Type B pancreatic cell (in vitro differentiated cells): ENCODE results near the gene TIGD1. TPM values are rescaled to one million over a fixed set of nuclear protein-coding genes. Genes with fewer than 3 reads are reported as not detected.

Experiments used
- DNase-seq: peaks from one replicate; pipeline ENCODE4 v3.0.0; 2021; ENCODE audit warnings: mixed read lengths; ENCODE audit not compliant: unreplicated experiment; ENCODE audit errors: extremely low spot score
- H3K27ac Mint-ChIP-seq: 2 replicates; pipeline ENCODE4 v1.8.0; 2021; ENCODE audit warnings: mild to moderate bottlenecking, mixed read lengths
- H3K27me3 Mint-ChIP-seq: 2 replicates; pipeline ENCODE4 v1.8.0; 2021; ENCODE audit warnings: mixed read lengths
- H3K36me3 Mint-ChIP-seq: 2 replicates; pipeline ENCODE4 v1.8.0; 2021; ENCODE audit warnings: mixed read lengths
- H3K4me1 Mint-ChIP-seq: one replicate; pipeline ENCODE4 v1.8.0; 2021; ENCODE audit warnings: mixed read lengths; ENCODE audit not compliant: unreplicated experiment
- H3K4me3 Mint-ChIP-seq: 2 replicates; pipeline ENCODE4 v1.8.0; 2021; ENCODE audit warnings: mild to moderate bottlenecking, mixed read lengths
- H3K9me3 Mint-ChIP-seq: 2 replicates; pipeline ENCODE4 v1.8.0; 2021; ENCODE audit warnings: mixed read lengths
- total RNA-seq: library from RNA; stranded (reverse); gene quantifications from 2 replicates; pipeline ENCODE4 v1.2.1, GENCODE V29; 2021; ENCODE audit warnings: low replicate concordance
- TF ChIP-seq, protein P1 (sequence below): fragments of 200-600 bp; sonication (generic); conservative IDR thresholded peaks from 2 replicates; pipeline ENCODE4 v1.5.0; 2021; ENCODE audit warnings: antibody characterized with exemption, mild to moderate bottlenecking

The TIGD1 gene
- total RNA-seq, 1 donor from 2014 or later: 10.8 TPM

DNA sequence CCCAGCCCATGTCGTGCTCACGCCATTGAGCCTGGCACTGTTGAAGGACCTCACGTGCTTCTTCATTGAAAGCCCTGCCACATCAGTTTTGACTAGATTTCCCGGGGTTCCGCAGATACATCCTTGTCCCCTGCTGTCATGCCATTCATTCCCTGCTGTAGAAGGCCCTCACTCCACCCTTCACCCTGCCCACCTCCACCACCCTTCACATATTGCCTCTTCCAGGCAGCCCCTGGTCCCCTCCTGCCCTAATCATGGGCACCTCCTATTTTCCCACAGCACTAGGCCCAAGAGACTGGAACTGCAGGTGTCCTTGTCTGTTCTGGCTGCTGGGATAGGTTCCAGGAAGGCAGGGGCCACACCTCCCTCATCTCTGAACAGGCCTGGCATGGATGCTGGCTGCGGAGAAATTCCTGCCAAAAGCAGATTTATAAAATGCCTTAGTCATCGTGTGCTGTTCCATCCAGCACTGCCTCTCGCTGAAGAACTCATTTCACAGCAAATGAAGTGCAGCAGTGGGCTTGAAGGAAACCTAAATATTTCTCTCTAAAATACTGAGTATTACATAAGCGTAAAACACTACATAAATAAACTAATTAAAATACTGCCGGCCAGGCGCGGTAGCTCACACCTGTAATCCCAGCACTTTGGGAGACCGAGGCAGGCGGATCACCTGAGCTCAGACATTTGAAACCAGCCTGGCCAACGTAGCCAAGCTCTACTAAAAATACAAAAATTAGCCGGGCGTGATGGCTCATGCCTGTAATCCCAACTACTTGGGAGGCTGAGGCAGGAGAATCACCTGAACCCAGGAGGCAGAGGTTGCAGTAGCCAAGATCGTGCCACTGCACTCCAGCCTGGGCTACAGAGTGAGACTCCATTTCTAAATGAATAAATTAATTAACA, 38.6 kb upstream of the TIGD1 start:
- Mint-ChIP-seq H3K27me3 (no peaks in the 10 kb centered on the region), H3K4me3 (no peak overlapping the region), H3K4me1 (no peaks in the 10 kb centered on the region), H3K27ac (no peak overlapping the region), H3K36me3 (peaks cover 6% of the 10 kb centered on the region), H3K9me3 (no peaks in the 10 kb centered on the region)
- TF ChIP-seq, protein P1, sequence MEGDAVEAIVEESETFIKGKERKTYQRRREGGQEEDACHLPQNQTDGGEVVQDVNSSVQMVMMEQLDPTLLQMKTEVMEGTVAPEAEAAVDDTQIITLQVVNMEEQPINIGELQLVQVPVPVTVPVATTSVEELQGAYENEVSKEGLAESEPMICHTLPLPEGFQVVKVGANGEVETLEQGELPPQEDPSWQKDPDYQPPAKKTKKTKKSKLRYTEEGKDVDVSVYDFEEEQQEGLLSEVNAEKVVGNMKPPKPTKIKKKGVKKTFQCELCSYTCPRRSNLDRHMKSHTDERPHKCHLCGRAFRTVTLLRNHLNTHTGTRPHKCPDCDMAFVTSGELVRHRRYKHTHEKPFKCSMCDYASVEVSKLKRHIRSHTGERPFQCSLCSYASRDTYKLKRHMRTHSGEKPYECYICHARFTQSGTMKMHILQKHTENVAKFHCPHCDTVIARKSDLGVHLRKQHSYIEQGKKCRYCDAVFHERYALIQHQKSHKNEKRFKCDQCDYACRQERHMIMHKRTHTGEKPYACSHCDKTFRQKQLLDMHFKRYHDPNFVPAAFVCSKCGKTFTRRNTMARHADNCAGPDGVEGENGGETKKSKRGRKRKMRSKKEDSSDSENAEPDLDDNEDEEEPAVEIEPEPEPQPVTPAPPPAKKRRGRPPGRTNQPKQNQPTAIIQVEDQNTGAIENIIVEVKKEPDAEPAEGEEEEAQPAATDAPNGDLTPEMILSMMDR: no peak
- no peak for DNase-seq

- Mint-ChIP-seq H3K9me3 (no peaks in the 10 kb centered on the region), H3K36me3 (peaks cover 9% of the 10 kb centered on the region), H3K27ac (no peak overlapping the region), H3K4me1 (no peaks in the 10 kb centered on the region), H3K27me3 (no peaks in the 10 kb centered on the region), H3K4me3 (no peak overlapping the region)
- DNase-seq: no peak
- TF ChIP-seq, protein P1: no peak
Measured at GRCh38 chr2:232588031-232588430, 37.7 kb upstream of the TIGD1 start.

DNA sequence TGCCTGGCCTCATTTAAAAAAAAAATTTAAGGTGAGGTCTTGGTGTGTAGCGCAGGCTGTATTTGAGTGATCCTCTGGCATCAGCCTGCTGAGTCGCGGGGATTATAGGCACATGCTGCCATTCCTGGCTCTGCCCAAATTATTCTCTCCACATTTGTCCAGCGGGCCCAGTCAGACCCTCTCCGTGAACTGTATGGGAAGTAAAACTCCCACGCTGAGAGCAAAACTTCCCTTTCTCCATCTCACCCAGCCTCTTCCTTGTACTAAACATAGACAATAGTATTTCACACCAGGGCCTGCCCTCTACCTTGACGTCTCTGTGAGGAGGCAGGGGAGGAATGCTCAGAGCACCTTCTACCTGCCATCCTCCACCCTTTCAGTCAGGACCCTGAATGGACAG, 37.2 kb upstream of the TIGD1 start:
- H3K27me3 Mint-ChIP-seq: no peaks in the 10 kb centered on the region
- no peak overlapping the region for H3K27ac Mint-ChIP-seq
- H3K4me1 Mint-ChIP-seq: no peaks in the 10 kb centered on the region
- peaks cover 10% of the 10 kb centered on the region for H3K36me3 Mint-ChIP-seq
- H3K9me3 Mint-ChIP-seq: no peaks in the 10 kb centered on the region
- TF ChIP-seq, protein P1: no peak
- no peak overlapping the region for H3K4me3 Mint-ChIP-seq
- no peak for DNase-seq

GRCh38 chr2:232586943-232587505, 36.7 kb upstream of the TIGD1 start:
- H3K9me3 Mint-ChIP-seq: no peaks in the 10 kb centered on the region
- no peaks in the 10 kb centered on the region for H3K4me1 Mint-ChIP-seq
- peaks cover 13% of the 10 kb centered on the region for H3K36me3 Mint-ChIP-seq

GRCh38 chr2:232584238-232584637, 33.9 kb upstream of the TIGD1 start:
- no peaks in the 10 kb centered on the region for H3K4me1 Mint-ChIP-seq
- no peak overlapping the region for H3K27ac Mint-ChIP-seq
- TF ChIP-seq, protein P1: no peak
- H3K36me3 Mint-ChIP-seq: peaks cover 18% of the 10 kb centered on the region
- DNase-seq: no peak
- H3K9me3 Mint-ChIP-seq: no peaks in the 10 kb centered on the region
- no peak overlapping the region for H3K4me3 Mint-ChIP-seq
- H3K27me3 Mint-ChIP-seq: no peaks in the 10 kb centered on the region

More at GRCh38 chr2:232586943-232587505, 36.7 kb upstream of the TIGD1 start:
- no peak overlapping the region for H3K4me3 Mint-ChIP-seq
- H3K27me3 Mint-ChIP-seq: no peaks in the 10 kb centered on the region
- H3K27ac Mint-ChIP-seq: no peak overlapping the region
- no peak for DNase-seq
- TF ChIP-seq, protein P1: no peak
